ENCODE results near the gene PCSK1.

DNA sequence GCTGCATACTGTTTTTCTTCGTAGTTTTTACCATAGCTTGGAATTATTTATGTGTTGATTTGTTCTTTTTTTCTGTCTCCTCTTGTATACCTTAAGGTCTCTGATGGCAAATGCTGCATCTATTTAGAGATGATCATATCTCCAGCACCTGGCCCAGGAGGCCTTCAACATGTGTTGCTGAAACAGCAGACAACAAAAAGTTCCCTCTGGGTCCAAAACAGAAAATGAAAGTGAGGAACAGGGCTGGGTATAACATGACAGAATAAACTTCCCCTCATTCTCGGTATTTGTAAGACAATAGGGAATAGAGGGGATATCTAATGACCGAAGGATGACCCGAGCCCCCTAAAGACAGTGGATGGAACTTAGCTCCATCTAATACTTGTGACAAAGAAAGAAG is 22.7 kb upstream of the PCSK1 start:
- no peak for TF ChIP-seq CTCF (optimal IDR thresholded peaks at IDR 0.05 in 1 of 3, IDR thresholded peaks at IDR 0.05 in 1 of 3, conservative IDR thresholded peaks at IDR 0.05 in 1 of 3; ENCODE audit: extremely low read depth in 1 of 3, insufficient read depth in 2 of 3, low read length in 3 of 3)
- no peak for TF ChIP-seq EZH2 (IDR thresholded peaks at IDR 0.05; ENCODE audit: low read length)
